Parathyroid adenoma (tissue), 2 donors: ENCODE results near the gene ANK2.

Experiments
- H2AFZ ChIP-seq: fragments of 300-600 bp; sonication (generic); one replicate; pipeline ENCODE4 v1.7.0; 2017; ENCODE audit warnings: antibody characterized with exemption, mild to moderate bottlenecking
- H3K27ac ChIP-seq: fragments of 300-600 bp; sonication (generic); one replicate; pipeline ENCODE4 v1.7.0; 2017
- H3K27me3 ChIP-seq: fragments of 300-600 bp; sonication (generic); one replicate; pipeline ENCODE4 v1.7.0; 2017; ENCODE audit warnings: low read length; ENCODE audit not compliant: control insufficient read depth, insufficient read depth
- H3K36me3 ChIP-seq: fragments of 300-600 bp; sonication (generic); one replicate; pipeline ENCODE4 v1.7.0; 2017; ENCODE audit warnings: low read length; ENCODE audit not compliant: control insufficient read depth, insufficient read depth
- H3K4me1 ChIP-seq: fragments of 300-600 bp; sonication (generic); one replicate; pipeline ENCODE4 v1.7.0; 2017; ENCODE audit warnings: control low read depth
- H3K4me2 ChIP-seq: fragments of 300-600 bp; sonication (generic); one replicate; pipeline ENCODE4 v1.7.0; 2017; ENCODE audit warnings: low read length
- H3K4me3 ChIP-seq: fragments of 300-600 bp; sonication (generic); one replicate; pipeline ENCODE4 v1.7.0; 2017; ENCODE audit warnings: low read depth, low read length
- H3K79me2 ChIP-seq: fragments of 300-600 bp; sonication (generic); one replicate; pipeline ENCODE4 v1.7.0; 2017; ENCODE audit warnings: control low read depth
- H3K9ac ChIP-seq: fragments of 300-600 bp; sonication (generic); one replicate; pipeline ENCODE4 v1.7.0; 2017; ENCODE audit warnings: mild to moderate bottlenecking
- H3K9me3 ChIP-seq: fragments of 300-600 bp; sonication (generic); one replicate; pipeline ENCODE4 v1.7.0; 2017; ENCODE audit warnings: low read length; ENCODE audit not compliant: control insufficient read depth
- CTCF ChIP-seq: fragments of 300-600 bp; sonication (generic); IDR thresholded peaks from one replicate; pipeline ENCODE4 v1.7.0; 2017; ENCODE audit warnings: antibody characterized with exemption, mild to moderate bottlenecking
- donor health status: primary hyperparathyroidism.

The ANK2 gene

GRCh38 chr4:113125418-113125817 lies 76.0 kb downstream of the ANK2 start:
- no peaks in the 10 kb centered on the region for H3K9me3 ChIP-seq
- no peak overlapping the region for H3K27ac ChIP-seq
- H3K79me2 ChIP-seq = no peaks in the 10 kb centered on the region
- no peak overlapping the region for H3K4me2 ChIP-seq
- H3K4me1 ChIP-seq = no peaks in the 10 kb centered on the region
- H3K36me3 ChIP-seq = no peaks in the 10 kb centered on the region
- no peak for TF ChIP-seq CTCF
- H3K4me3 ChIP-seq = no peak overlapping the region
- H3K9ac ChIP-seq = no peak overlapping the region
- H2AFZ ChIP-seq = no peak overlapping the region
- H3K27me3 ChIP-seq = no peaks in the 10 kb centered on the region

GRCh38 chr4:113131136-113131535 lies 81.7 kb downstream of the ANK2 start:
- no peaks in the 10 kb centered on the region for H3K9me3 ChIP-seq
- H3K4me2 ChIP-seq = no peak overlapping the region
- no peak overlapping the region for H2AFZ ChIP-seq
- H3K9ac ChIP-seq = no peak overlapping the region
- H3K4me1 ChIP-seq = no peaks in the 10 kb centered on the region
- no peak overlapping the region for H3K27ac ChIP-seq
- H3K36me3 ChIP-seq = no peaks in the 10 kb centered on the region
- no peak overlapping the region for H3K4me3 ChIP-seq
- no peak for TF ChIP-seq CTCF
- no peaks in the 10 kb centered on the region for H3K79me2 ChIP-seq
- H3K27me3 ChIP-seq = no peaks in the 10 kb centered on the region

- Histone ChIP-seq H3K27me3 (no peaks in the 10 kb centered on the region), H3K4me2 (no peak overlapping the region), H3K36me3 (no peaks in the 10 kb centered on the region), H3K4me1 (no peaks in the 10 kb centered on the region), H3K9me3 (no peaks in the 10 kb centered on the region), H2AFZ (no peak overlapping the region), H3K9ac (no peak overlapping the region), H3K4me3 (no peak overlapping the region), H3K27ac (no peak overlapping the region), H3K79me2 (no peaks in the 10 kb centered on the region)
- TF ChIP-seq CTCF = no peak
Measured at GRCh38 chr4:113131621-113132020, 82.2 kb downstream of the ANK2 start.

- no peak overlapping the region for H3K27ac ChIP-seq
- H2AFZ ChIP-seq = no peak overlapping the region
- no peak overlapping the region for H3K9ac ChIP-seq
- no peaks in the 10 kb centered on the region for H3K27me3 ChIP-seq
- H3K4me1 ChIP-seq = peaks cover 2% of the 10 kb centered on the region
- no peaks in the 10 kb centered on the region for H3K79me2 ChIP-seq
- H3K9me3 ChIP-seq = no peaks in the 10 kb centered on the region
- no peak overlapping the region for H3K4me2 ChIP-seq
- no peak overlapping the region for H3K4me3 ChIP-seq
- no peaks in the 10 kb centered on the region for H3K36me3 ChIP-seq
- no peak for TF ChIP-seq CTCF
Measured at GRCh38 chr4:113141901-113142346, 92.5 kb downstream of the ANK2 start.

GRCh38 chr4:113142351-113142750 lies 92.9 kb downstream of the ANK2 start:
- no peak overlapping the region for H3K4me3 ChIP-seq
- no peaks in the 10 kb centered on the region for H3K79me2 ChIP-seq
- H3K4me1 ChIP-seq = peaks cover 2% of the 10 kb centered on the region
- no peak overlapping the region for H3K4me2 ChIP-seq
- H3K9me3 ChIP-seq = no peaks in the 10 kb centered on the region
- H2AFZ ChIP-seq = no peak overlapping the region
- H3K36me3 ChIP-seq = no peaks in the 10 kb centered on the region
- no peaks in the 10 kb centered on the region for H3K27me3 ChIP-seq
- no peak overlapping the region for H3K27ac ChIP-seq
- H3K9ac ChIP-seq = no peak overlapping the region
- no peak for TF ChIP-seq CTCF
